HL-60 (cell line): ENCODE data around the gene SLC35F3.

ENCODE experiments used
- GABPA ChIP-seq: IDR thresholded peaks from 2 replicates; pipeline ENCODE4 v1.6.1; 2012; ENCODE audit warnings: low read depth
- REST ChIP-seq: IDR thresholded peaks from 2 replicates; pipeline ENCODE4 v1.6.1; 2012; ENCODE audit warnings: low read depth; ENCODE audit not compliant: insufficient replicate concordance
- TF ChIP-seq, protein P1 (sequence below): IDR thresholded peaks from one replicate; pipeline ENCODE4 v1.5.1; 2011; ENCODE audit warnings: low read length, control low read depth, inconsistent platforms; ENCODE audit not compliant: insufficient read depth

GRCh38 chr1:234018816-234019215 lies 114.3 kb downstream of the SLC35F3 start:
- TF ChIP-seq, protein P1, sequence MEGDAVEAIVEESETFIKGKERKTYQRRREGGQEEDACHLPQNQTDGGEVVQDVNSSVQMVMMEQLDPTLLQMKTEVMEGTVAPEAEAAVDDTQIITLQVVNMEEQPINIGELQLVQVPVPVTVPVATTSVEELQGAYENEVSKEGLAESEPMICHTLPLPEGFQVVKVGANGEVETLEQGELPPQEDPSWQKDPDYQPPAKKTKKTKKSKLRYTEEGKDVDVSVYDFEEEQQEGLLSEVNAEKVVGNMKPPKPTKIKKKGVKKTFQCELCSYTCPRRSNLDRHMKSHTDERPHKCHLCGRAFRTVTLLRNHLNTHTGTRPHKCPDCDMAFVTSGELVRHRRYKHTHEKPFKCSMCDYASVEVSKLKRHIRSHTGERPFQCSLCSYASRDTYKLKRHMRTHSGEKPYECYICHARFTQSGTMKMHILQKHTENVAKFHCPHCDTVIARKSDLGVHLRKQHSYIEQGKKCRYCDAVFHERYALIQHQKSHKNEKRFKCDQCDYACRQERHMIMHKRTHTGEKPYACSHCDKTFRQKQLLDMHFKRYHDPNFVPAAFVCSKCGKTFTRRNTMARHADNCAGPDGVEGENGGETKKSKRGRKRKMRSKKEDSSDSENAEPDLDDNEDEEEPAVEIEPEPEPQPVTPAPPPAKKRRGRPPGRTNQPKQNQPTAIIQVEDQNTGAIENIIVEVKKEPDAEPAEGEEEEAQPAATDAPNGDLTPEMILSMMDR = no peak
- TF ChIP-seq REST (no peak), GABPA (no peak)
